Colonic mucosa (tissue), 4 donors: ENCODE data around the gene OLIG3. TPM values are rescaled to one million over a fixed set of nuclear protein-coding genes. Genes with fewer than 3 reads are reported as not detected.

Experiments
- DNase-seq: peaks from one replicate; pipeline ENCODE4 v3.0.0-alpha.2; 2020
- H3K27ac ChIP-seq: fragments of 200-600 bp; one replicate; pipeline ENCODE4 v1.8.0; 2021
- H3K27me3 ChIP-seq: fragments of 200-600 bp; one replicate; pipeline ENCODE4 v1.8.0; 2021
- H3K36me3 ChIP-seq: fragments of 200-600 bp; one replicate; pipeline ENCODE4 v1.8.0; 2021
- H3K4me1 ChIP-seq: fragments of 200-600 bp; one replicate; pipeline ENCODE4 v1.8.0; 2021; ENCODE audit warnings: mild to moderate bottlenecking
- H3K4me3 ChIP-seq: fragments of 200-600 bp; one replicate; pipeline ENCODE4 v1.8.0; 2021
- H3K9ac ChIP-seq, 2 donors: one replicate each; pipeline ENCODE4 v1.7.0; 2013; ENCODE audit warnings: control low read depth in 2 of 2, low read depth in 2 of 2, low read length in 2 of 2
- H3K9me3 ChIP-seq: fragments of 200-600 bp; one replicate; pipeline ENCODE4 v1.8.0; 2021
- CTCF ChIP-seq: fragments of 200-600 bp; IDR thresholded peaks from one replicate; pipeline ENCODE4 v1.8.0; 2022; ENCODE audit warnings: antibody characterized with exemption, mild to moderate bottlenecking
- intact Hi-C: fragments of 100-400 bp; cut with DNase I; formaldehyde crosslinking; loops from one replicate; pipeline ENCODE4 v1.14.1; 2022
- total RNA-seq, 2 donors: library from RNA; stranded (reverse); fragmentation: NEBNext Ultra II Directional in 1 of 2; extraction: Animal tissue kit (Norgen Biotek cat#: 25700) in 1 of 2; gene quantifications; one replicate each; pipeline ENCODE4 v1.2.1, GENCODE V29; 2021
- donor health status: healthy.
- donor health status: DM: no; HTN: no; CAD: no.
- donor health status: DM: no; HTN: no; CAD: no.

OLIG3 gene
- total RNA-seq, 2 donors from 2014 or later = not detected

- Histone ChIP-seq H3K4me3 (no peak overlapping the region), H3K27ac (no peak overlapping the region), H3K9ac (no peak overlapping the region), H3K36me3 (no peaks in the 10 kb centered on the region), H3K4me1 (peaks cover 12% of the 10 kb centered on the region), H3K9me3 (no peaks in the 10 kb centered on the region), H3K27me3 (peaks cover 73% of the 10 kb centered on the region)
- intact Hi-C loops = no loop called here
- TF ChIP-seq CTCF = no peak
- DNase-seq = no peak
These were observed 4.4 kb upstream of the OLIG3 start for GRCh38 chr6:137498481-137499190.

GRCh38 chr6:137497721-137498463 is 3.7 kb upstream of the OLIG3 start:
- Histone ChIP-seq H3K4me3 (peak overlapping the region; percentile 0), H3K36me3 (no peaks in the 10 kb centered on the region), H3K9ac (no peak overlapping the region), H3K9me3 (no peaks in the 10 kb centered on the region), H3K4me1 (peaks cover 12% of the 10 kb centered on the region), H3K27me3 (peaks cover 80% of the 10 kb centered on the region), H3K27ac (no peak overlapping the region)
- TF ChIP-seq CTCF = no peak
- DNase-seq = no peak
- intact Hi-C loops = no loop called here

GRCh38 chr6:137496909-137497720 is 2.9 kb upstream of the OLIG3 start:
- Histone ChIP-seq H3K36me3 (no peaks in the 10 kb centered on the region), H3K27me3 (peaks cover 88% of the 10 kb centered on the region), H3K27ac (no peak overlapping the region), H3K4me1 (peaks cover 12% of the 10 kb centered on the region), H3K9ac (no peak overlapping the region), H3K9me3 (no peaks in the 10 kb centered on the region), H3K4me3 (peak overlapping the region; percentile 0)
- no peak for TF ChIP-seq CTCF
- intact Hi-C loops = no loop called here
- no peak for DNase-seq

- peaks cover 94% of the 10 kb centered on the region for H3K27me3 ChIP-seq
These were observed 2.2 kb upstream of the OLIG3 start for GRCh38 chr6:137496368-137496767.

More at GRCh38 chr6:137496368-137496767, 2.2 kb upstream of the OLIG3 start:
- intact Hi-C loops = no loop called here
- H3K27ac ChIP-seq = no peak overlapping the region
- no peak overlapping the region for H3K9ac ChIP-seq
- no peak overlapping the region for H3K4me3 ChIP-seq
- H3K4me1 ChIP-seq = peaks cover 12% of the 10 kb centered on the region
- no peaks in the 10 kb centered on the region for H3K36me3 ChIP-seq
- no peak for DNase-seq
- no peak for TF ChIP-seq CTCF
- no peaks in the 10 kb centered on the region for H3K9me3 ChIP-seq
